ENCODE data around the gene THRAP3. TPM values are rescaled to one million over a fixed set of nuclear protein-coding genes. Genes with fewer than 3 reads are reported as not detected.

The THRAP3 gene
- total RNA-seq, 4 donors from 2014 or later = 90.3 to 116 (median 104) TPM

DNA sequence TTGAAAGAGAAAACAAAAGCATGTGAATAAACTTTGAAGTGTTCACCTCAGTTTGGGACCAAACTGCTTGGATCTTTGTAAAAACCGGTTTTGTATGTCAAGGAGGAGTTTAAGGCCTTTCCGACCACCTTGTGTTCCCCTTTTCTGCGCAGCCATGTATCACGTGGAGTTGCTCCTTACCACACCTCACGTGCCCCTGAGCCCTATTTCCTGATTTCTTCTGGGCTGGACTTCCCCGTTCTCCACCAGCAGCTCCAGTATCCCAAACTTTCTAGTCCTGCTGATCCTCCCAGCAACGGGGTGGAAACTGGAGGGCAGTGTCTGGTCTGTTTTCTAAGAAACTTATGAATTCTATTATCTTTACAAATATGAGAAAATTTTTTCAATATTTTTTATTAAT is 80.3 kb downstream of the THRAP3 start:
- Histone ChIP-seq H3K27me3 (no peaks in the 10 kb centered on the region), H3K4me3 (no peak overlapping the region), H3K36me3 (peaks cover 42 to 54% (median 52%) of the 10 kb centered on the region in 4 donors), H3K4me1 (peaks cover 18 to 37% (median 32%) of the 10 kb centered on the region in 4 donors), H3K9me3 (no peaks in the 10 kb centered on the region), H3K27ac (replicated peaks in 1 of 4) (no peak overlapping the region)
- intact Hi-C loops (cut with DNase I) = no loop called here
- TF ChIP-seq POLR2A (IDR thresholded peaks at IDR 0.05; ENCODE audit: low read depth) = no peak
- no peak for TF ChIP-seq CTCF (IDR thresholded peaks at IDR 0.05)
- no peak for TF ChIP-seq EP300 (IDR thresholded peaks at IDR 0.05)
- no peak for DNase-seq (ENCODE audit: extremely low spot score)
- 74% methylated on average over 7 of the region's 7 CpGs for WGBS

DNA sequence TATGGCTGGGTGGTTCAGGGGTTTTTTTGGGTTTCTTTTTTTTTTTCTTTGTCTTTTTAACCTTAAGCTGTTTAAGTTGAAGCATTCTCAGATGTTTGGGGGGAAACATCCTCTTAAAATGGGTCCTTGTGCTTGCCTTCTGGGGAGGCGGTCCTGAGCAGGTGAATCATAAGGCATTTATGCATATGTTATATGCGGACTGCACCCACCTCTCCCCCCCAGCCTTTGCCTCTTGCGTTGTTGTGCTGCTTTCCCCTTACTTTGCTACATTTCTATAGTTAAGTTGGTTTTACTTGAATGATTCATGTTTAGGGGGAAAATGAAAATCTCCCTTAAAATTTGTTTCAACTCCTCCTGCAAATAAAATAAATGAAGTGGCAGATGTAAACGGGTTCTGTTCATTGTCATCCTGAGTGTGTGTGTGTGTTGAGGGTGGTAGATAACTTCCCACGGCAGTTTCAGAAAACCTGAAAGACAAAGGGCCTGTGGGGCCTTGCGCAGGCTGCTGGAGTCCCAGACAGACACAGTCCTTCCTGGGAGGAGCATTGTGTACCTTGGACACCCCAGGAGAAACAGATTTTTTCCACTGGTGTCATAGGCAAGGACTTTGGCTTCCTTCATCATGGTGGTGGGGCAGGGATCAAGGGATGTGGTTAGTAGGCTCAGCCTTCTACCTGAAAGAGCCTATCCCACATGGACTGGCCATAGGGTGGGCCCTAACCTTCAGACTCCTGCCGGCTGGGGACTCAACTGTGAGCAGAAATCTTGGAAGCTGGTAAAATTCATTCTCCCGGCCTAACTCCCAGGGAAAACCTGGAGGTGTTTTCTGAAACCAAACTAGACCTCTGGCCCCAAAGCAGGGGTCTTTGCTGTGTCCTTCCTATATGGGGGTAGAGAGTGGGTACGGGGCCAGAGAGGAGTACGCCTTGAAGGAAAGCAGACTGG is 81.0 kb downstream of the THRAP3 start:
- DNase-seq (ENCODE audit: extremely low spot score) = no peak
- 84% methylated on average over 10 of the region's 10 CpGs for WGBS
- Histone ChIP-seq H3K4me3 (no peak overlapping the region), H3K4me1 (peaks cover 14 to 30% (median 25%) of the 10 kb centered on the region in 4 donors), H3K36me3 (peaks cover 39 to 46% (median 44%) of the 10 kb centered on the region in 4 donors), H3K9me3 (no peaks in the 10 kb centered on the region), H3K27ac (replicated peaks in 1 of 4) (peak overlapping the region; percentile 65 to 85 (median 78)), H3K27me3 (no peaks in the 10 kb centered on the region)
- intact Hi-C loops (cut with DNase I) = no loop called here
- TF ChIP-seq POLR2AphosphoS5 (IDR thresholded peaks at IDR 0.05) = no peak
- no peak for TF ChIP-seq EP300 (IDR thresholded peaks at IDR 0.05)
- TF ChIP-seq CTCF (IDR thresholded peaks at IDR 0.05) = no peak
- TF ChIP-seq POLR2A (IDR thresholded peaks at IDR 0.05; ENCODE audit: low read depth) = no peak

DNA sequence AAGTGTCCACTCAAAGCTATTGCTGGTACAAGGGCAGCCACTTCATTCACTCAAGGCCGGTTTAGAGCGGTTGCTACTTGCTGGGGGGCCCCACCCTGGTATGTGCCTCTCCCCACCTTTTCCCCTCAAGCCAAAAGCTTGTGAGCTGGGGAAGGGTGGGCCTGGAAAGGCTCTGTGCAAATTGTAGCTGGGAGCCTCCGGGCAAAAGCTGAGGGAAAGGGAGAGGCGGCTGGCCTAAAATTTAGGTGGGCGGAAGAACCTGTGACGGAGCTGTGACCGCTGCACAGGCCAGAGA is 81.6 kb downstream of the THRAP3 start:
- intact Hi-C loops (cut with DNase I) = no loop called here
- H3K27me3 ChIP-seq = no peaks in the 10 kb centered on the region
- peak overlapping the region; percentile 63 to 86 (median 69) for H3K4me3 ChIP-seq
- no peak for TF ChIP-seq POLR2A (IDR thresholded peaks at IDR 0.05; ENCODE audit: low read depth)
- TF ChIP-seq EP300 (IDR thresholded peaks at IDR 0.05) = no peak
- TF ChIP-seq POLR2AphosphoS5 (IDR thresholded peaks at IDR 0.05) = no peak
- no peak for TF ChIP-seq CTCF (IDR thresholded peaks at IDR 0.05)
- H3K4me1 ChIP-seq = peaks cover 14 to 28% (median 21%) of the 10 kb centered on the region in 4 donors
- peaks cover 33 to 40% (median 38%) of the 10 kb centered on the region in 4 donors for H3K36me3 ChIP-seq
- no peaks in the 10 kb centered on the region for H3K9me3 ChIP-seq
- peak overlapping the region; percentile 65 to 85 (median 78) for H3K27ac ChIP-seq (replicated peaks in 1 of 4)
- DNase-seq (ENCODE audit: extremely low spot score) = no peak
- WGBS = 61% methylated on average over 4 of the region's 7 CpGs

DNA sequence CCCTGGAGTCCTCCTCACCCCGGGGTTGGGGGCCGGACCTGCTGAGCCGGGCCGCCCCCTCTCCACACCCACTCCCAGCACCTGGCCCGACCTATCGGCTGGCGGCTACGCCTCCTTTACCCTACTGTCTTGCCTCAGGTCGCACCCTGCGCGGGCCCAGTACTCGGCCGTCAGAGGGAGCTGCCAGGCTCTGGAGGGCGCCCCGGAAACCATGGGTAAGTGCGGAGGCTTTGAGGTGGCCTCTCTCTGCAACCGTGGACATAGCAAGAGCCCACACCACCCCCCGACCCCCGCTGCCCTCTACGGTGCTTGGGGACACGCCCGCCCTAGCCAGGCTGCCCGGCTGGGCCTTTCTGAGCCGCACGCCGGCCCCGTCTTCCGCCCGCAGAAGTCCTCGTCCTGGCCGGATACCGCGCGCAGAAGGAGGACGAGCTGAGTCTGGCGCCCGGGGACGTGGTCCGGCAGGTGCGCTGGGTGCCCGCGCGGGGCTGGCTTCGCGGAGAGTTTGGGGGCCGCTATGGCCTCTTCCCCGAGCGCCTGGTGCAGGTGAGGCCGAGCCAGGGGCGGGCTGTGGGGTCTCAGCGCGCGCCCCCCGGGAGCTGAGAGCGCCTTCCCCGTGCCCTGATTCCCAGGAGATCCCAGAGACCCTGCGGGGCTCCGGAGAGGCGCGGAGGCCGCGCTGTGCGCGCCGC is 82.1 kb downstream of the THRAP3 start, which contains the start of gene SH3D21:
Gene SH3D21 (plus strand): TSS at position 159 of the 692 bp plus-strand sequence. CDS start 53 bp downstream, at position 212.
- Histone ChIP-seq H3K4me1 (peaks cover 14 to 28% (median 21%) of the 10 kb centered on the region in 4 donors), H3K4me3 (peak within 1 kb of the TSS; percentile 63 to 86 (median 69)), H3K27ac (replicated peaks in 1 of 4) (peak within 1 kb of the TSS; percentile 65 to 85 (median 78)), H3K27me3 (no peaks in the 10 kb centered on the region), H3K36me3 (peaks cover 28 to 35% (median 33%) of the 10 kb centered on the region in 4 donors), H3K9me3 (no peaks in the 10 kb centered on the region)
- no peak for TF ChIP-seq EP300 (IDR thresholded peaks at IDR 0.05)
- TF ChIP-seq POLR2A (IDR thresholded peaks at IDR 0.05; ENCODE audit: low read depth) = no peak
- TF ChIP-seq CTCF (IDR thresholded peaks at IDR 0.05) = peak in 2 of 3 experiments; percentile 22 to 28
- no peak for TF ChIP-seq POLR2AphosphoS5 (IDR thresholded peaks at IDR 0.05)
- intact Hi-C loops (cut with DNase I) = no loop called here
- 16% methylated on average over 9 of the region's 65 CpGs for WGBS
- DNase-seq (ENCODE audit: extremely low spot score) = no peak

All from esophagus muscularis mucosa (tissue), 4 donors.